HepG2 (cell line): Measurements from ENCODE around the gene SLC35A1. TPM values are rescaled to one million over a fixed set of nuclear protein-coding genes. Genes with fewer than 3 reads are reported as not detected.

Source experiments
- EHMT2 ChIP-seq: fragments of 200-600 bp; sonication (generic); IDR thresholded peaks from 2 replicates; pipeline ENCODE4 v1.7.0; 2017; ENCODE audit warnings: antibody characterized with exemption, low read depth, low read length, borderline replicate concordance
- IRF1 ChIP-seq: sonication (generic); formaldehyde crosslinking; IDR thresholded peaks from 2 replicates; pipeline ENCODE4 v1.4.0; 2020; ENCODE audit warnings: low read depth, mild to moderate bottlenecking, missing genetic modification reagents
- RXRB ChIP-seq: IDR thresholded peaks from 2 replicates; pipeline ENCODE4 v1.6.1; 2016; ENCODE audit warnings: borderline replicate concordance, missing genetic modification reagents, missing compliant biosample characterization
- SP1 ChIP-seq, 2 experiments: fragments of 450-650 bp in 1 of 2; sonication (generic) in 1 of 2; formaldehyde crosslinking in 1 of 2; IDR thresholded peaks; 2 replicates each; pipeline versions ENCODE4 v1.4.0 to v1.6.1; 2016 to 2020; ENCODE audit warnings: missing genetic modification reagents in 1 of 2
- TEAD2 ChIP-seq: sonication (generic); formaldehyde crosslinking; IDR thresholded peaks from 2 replicates; pipeline ENCODE4 v1.9.0; 2021; ENCODE audit warnings: missing genetic modification reagents
- U2AF1 ChIP-seq: fragments of 200-400 bp; formaldehyde crosslinking; optimal IDR thresholded peaks from 2 replicates; pipeline ENCODE3; 2017; ENCODE audit warnings: mild to moderate bottlenecking, low read depth, low read length
- ZNF3 ChIP-seq: IDR thresholded peaks from 2 replicates; pipeline ENCODE4 v1.7.0; 2017; ENCODE audit warnings: inconsistent platforms
- ZNF460 ChIP-seq: sonication (generic); formaldehyde crosslinking; IDR thresholded peaks from 2 replicates; pipeline ENCODE4 v1.5.1; 2020; ENCODE audit warnings: missing genetic modification reagents, mild to moderate bottlenecking, borderline replicate concordance
- ZSCAN22 ChIP-seq: sonication (generic); formaldehyde crosslinking; IDR thresholded peaks from 2 replicates; pipeline ENCODE4 v1.4.0; 2020; ENCODE audit warnings: mild to moderate bottlenecking, missing genetic modification reagents
- polyA plus RNA-seq, 8 experiments: library from polyadenylated mRNA; depleted of rRNA in 3 of 8; stranded (reverse) in 7 of 8; unstranded in 1 of 8; fragments of >200 nt; fragmentation: Illumina TruSeq in 4 of 8; extraction: Trizol in 4 of 8; gene quantifications; 2 replicates each; pipeline versions ENCODE4 v1.2.1 to v1.2.3, GENCODE V29; 2011 to 2016; ENCODE audit warnings: low read depth in 4 of 8, missing spikeins in 1 of 8, mixed read lengths in 1 of 8; ENCODE audit not compliant: insufficient read depth in 1 of 8
- total RNA-seq, 5 experiments: library from RNA; depleted of rRNA; stranded (reverse); fragments of >200 nt; fragmentation: Illumina TruSeq; extraction: Trizol; gene quantifications; 2 replicates each; pipeline ENCODE4 v1.2.3, GENCODE V29; 2016; ENCODE audit warnings: low read depth in 1 of 5
- TF ChIP-seq, protein P1 (sequence below): sonication (generic); formaldehyde crosslinking; IDR thresholded peaks from one replicate; pipeline ENCODE4 v1.5.1; 2020; ENCODE audit warnings: mild to moderate bottlenecking, missing genetic modification reagents; ENCODE audit errors: not compliant biosample characterization
- TF ChIP-seq, protein P2 (sequence below): sonication (generic); formaldehyde crosslinking; IDR thresholded peaks from 2 replicates; pipeline ENCODE4 v1.9.0; 2021; ENCODE audit warnings: missing genetic modification reagents, borderline replicate concordance
- TF ChIP-seq, protein P3 (sequence below): sonication (generic); formaldehyde crosslinking; IDR thresholded peaks from 2 replicates; pipeline ENCODE4 v1.5.1; 2020; ENCODE audit warnings: mild to moderate bottlenecking, missing genetic modification reagents, moderate library complexity
- TF ChIP-seq, protein P4 (sequence below): sonication (generic); formaldehyde crosslinking; IDR thresholded peaks from 2 replicates; pipeline ENCODE4 v1.4.0; 2020; ENCODE audit warnings: missing genetic modification reagents

Gene SLC35A1
- total and polyA plus RNA-seq, 2 of the 13 experiments (the other 11 are each of a cell fraction or from before 2014, with no cell fraction given): 24.8 to 25.1 TPM

GRCh38 chr6:87472525-87473418 is at the start of gene SLC35A1 (continued):
- TF ChIP-seq, protein P1, sequence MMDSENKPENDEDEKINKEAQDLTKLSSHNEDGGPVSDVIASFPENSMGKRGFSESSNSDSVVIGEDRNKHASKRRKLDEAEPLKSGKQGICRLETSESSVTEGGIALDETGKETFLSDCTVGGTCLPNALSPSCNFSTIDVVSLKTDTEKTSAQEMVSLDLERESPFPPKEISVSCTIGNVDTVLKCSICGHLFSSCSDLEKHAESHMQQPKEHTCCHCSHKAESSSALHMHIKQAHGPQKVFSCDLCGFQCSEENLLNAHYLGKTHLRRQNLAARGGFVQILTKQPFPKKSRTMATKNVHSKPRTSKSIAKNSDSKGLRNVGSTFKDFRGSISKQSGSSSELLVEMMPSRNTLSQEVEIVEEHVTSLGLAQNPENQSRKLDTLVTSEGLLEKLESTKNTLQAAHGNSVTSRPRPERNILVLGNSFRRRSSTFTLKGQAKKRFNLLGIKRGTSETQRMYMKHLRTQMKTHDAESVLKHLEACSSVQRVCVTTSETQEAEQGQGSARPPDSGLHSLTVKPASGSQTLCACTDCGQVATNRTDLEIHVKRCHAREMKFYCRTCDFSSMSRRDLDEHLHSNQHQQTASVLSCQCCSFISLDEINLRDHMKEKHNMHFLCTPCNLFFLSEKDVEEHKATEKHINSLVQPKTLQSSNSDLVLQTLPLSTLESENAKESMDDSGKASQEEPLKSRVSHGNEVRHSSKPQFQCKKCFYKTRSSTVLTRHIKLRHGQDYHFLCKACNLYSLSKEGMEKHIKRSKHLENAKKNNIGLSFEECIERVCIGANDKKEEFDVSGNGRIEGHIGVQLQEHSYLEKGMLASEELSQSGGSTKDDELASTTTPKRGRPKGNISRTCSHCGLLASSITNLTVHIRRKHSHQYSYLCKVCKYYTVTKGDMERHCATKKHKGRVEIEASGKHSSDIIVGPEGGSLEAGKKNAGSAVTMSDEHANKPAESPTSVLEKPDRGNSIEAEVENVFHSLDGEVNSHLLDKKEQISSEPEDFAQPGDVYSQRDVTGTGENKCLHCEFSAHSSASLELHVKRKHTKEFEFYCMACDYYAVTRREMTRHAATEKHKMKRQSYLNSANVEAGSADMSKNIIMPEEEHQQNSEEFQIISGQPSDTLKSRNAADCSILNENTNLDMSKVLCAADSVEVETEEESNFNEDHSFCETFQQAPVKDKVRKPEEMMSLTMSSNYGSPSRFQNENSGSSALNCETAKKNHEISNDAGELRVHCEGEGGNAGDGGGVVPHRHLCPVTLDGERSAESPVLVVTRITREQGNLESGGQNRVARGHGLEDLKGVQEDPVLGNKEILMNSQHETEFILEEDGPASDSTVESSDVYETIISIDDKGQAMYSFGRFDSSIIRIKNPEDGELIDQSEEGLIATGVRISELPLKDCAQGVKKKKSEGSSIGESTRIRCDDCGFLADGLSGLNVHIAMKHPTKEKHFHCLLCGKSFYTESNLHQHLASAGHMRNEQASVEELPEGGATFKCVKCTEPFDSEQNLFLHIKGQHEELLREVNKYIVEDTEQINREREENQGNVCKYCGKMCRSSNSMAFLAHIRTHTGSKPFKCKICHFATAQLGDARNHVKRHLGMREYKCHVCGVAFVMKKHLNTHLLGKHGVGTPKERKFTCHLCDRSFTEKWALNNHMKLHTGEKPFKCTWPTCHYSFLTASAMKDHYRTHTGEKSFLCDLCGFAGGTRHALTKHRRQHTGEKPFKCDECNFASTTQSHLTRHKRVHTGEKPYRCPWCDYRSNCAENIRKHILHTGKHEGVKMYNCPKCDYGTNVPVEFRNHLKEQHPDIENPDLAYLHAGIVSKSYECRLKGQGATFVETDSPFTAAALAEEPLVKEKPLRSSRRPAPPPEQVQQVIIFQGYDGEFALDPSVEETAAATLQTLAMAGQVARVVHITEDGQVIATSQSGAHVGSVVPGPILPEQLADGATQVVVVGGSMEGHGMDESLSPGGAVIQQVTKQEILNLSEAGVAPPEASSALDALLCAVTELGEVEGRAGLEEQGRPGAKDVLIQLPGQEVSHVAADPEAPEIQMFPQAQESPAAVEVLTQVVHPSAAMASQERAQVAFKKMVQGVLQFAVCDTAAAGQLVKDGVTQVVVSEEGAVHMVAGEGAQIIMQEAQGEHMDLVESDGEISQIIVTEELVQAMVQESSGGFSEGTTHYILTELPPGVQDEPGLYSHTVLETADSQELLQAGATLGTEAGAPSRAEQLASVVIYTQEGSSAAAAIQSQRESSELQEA (CRISPR knock-in tag): peak; percentile 74
- peak; percentile 59 for TF ChIP-seq RXRB (CRISPR knock-in tag)
- TF ChIP-seq ZNF460: no peak
- no peak for TF ChIP-seq ZNF3 (CRISPR knock-in tag)
- TF ChIP-seq, protein P2, sequence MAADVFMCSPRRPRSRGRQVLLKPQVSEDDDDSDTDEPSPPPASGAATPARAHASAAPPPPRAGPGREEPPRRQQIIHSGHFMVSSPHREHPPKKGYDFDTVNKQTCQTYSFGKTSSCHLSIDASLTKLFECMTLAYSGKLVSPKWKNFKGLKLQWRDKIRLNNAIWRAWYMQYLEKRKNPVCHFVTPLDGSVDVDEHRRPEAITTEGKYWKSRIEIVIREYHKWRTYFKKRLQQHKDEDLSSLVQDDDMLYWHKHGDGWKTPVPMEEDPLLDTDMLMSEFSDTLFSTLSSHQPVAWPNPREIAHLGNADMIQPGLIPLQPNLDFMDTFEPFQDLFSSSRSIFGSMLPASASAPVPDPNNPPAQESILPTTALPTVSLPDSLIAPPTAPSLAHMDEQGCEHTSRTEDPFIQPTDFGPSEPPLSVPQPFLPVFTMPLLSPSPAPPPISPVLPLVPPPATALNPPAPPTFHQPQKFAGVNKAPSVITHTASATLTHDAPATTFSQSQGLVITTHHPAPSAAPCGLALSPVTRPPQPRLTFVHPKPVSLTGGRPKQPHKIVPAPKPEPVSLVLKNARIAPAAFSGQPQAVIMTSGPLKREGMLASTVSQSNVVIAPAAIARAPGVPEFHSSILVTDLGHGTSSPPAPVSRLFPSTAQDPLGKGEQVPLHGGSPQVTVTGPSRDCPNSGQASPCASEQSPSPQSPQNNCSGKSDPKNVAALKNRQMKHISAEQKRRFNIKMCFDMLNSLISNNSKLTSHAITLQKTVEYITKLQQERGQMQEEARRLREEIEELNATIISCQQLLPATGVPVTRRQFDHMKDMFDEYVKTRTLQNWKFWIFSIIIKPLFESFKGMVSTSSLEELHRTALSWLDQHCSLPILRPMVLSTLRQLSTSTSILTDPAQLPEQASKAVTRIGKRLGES (CRISPR knock-in tag): no peak
- no peak for TF ChIP-seq SP1 (IDR thresholded peaks at IDR 0.05)
- TF ChIP-seq SP1 (CRISPR knock-in tag; IDR thresholded peaks at IDR 0.05): peak; percentile 86
- no peak for TF ChIP-seq EHMT2
- no peak for TF ChIP-seq ZSCAN22
- TF ChIP-seq IRF1 (CRISPR knock-in tag): no peak
- no peak for TF ChIP-seq TEAD2
- TF ChIP-seq, protein P3, sequence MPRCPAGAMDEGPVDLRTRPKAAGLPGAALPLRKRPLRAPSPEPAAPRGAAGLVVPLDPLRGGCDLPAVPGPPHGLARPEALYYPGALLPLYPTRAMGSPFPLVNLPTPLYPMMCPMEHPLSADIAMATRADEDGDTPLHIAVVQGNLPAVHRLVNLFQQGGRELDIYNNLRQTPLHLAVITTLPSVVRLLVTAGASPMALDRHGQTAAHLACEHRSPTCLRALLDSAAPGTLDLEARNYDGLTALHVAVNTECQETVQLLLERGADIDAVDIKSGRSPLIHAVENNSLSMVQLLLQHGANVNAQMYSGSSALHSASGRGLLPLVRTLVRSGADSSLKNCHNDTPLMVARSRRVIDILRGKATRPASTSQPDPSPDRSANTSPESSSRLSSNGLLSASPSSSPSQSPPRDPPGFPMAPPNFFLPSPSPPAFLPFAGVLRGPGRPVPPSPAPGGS (CRISPR knock-in tag): peak; percentile 70; the same call in 1 of the 2 replicates
- TF ChIP-seq, protein P4, sequence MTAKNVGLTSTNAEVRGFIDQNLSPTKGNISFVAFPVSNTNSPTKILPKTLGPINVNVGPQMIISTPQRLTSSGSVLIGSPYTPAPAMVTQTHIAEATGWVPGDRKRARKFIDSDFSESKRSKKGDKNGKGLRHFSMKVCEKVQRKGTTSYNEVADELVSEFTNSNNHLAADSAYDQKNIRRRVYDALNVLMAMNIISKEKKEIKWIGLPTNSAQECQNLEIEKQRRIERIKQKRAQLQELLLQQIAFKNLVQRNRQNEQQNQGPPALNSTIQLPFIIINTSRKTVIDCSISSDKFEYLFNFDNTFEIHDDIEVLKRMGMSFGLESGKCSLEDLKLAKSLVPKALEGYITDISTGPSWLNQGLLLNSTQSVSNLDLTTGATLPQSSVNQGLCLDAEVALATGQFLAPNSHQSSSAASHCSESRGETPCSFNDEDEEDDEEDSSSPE (CRISPR knock-in tag): no peak
- TF ChIP-seq U2AF1: peak; percentile 36
